GM23338 (cell line): ENCODE results near the gene MCFD2. TPM values are rescaled to one million over a fixed set of nuclear protein-coding genes. Genes with fewer than 3 reads are reported as not detected.

Source experiments
- ATAC-seq: fragments of 200-7000 bp; cut with Tn5 transposase; 3 replicates; pipeline ENCODE4 v1.9.1; 2020
- DNase-seq: peaks from one replicate; pipeline ENCODE4 v3.0.0-alpha.2; 2015; ENCODE audit warnings: low spot score
- H2AFZ ChIP-seq: fragments of 200-600 bp; sonication (generic); 2 replicates; pipeline ENCODE4 v1.8.0; 2016; ENCODE audit warnings: antibody characterized with exemption, mild to moderate bottlenecking, moderate library complexity
- H3F3A ChIP-seq: fragments of 200-600 bp; sonication (generic); replicated peaks from 2 replicates; pipeline ENCODE4 v1.8.0; 2017; ENCODE audit warnings: antibody characterized with exemption, mixed run types, low read depth
- H3K27ac ChIP-seq: fragments of 200-600 bp; sonication (generic); 2 replicates; pipeline ENCODE4 v1.6.1; 2016; ENCODE audit warnings: low read depth
- H3K27me3 ChIP-seq: fragments of 200-600 bp; sonication (generic); 2 replicates; pipeline ENCODE4 v1.8.0; 2016; ENCODE audit warnings: mild to moderate bottlenecking, mixed run types, moderate library complexity; ENCODE audit not compliant: insufficient read depth
- H3K36me3 ChIP-seq: fragments of 200-600 bp; sonication (generic); 2 replicates; pipeline ENCODE4 v1.8.0; 2016; ENCODE audit warnings: mild to moderate bottlenecking; ENCODE audit not compliant: insufficient read depth
- H3K4me1 ChIP-seq: fragments of 200-600 bp; sonication (generic); 2 replicates; pipeline ENCODE4 v1.8.0; 2016; ENCODE audit warnings: mild to moderate bottlenecking, moderate library complexity; ENCODE audit not compliant: insufficient read depth
- H3K4me2 ChIP-seq: fragments of 200-600 bp; sonication (generic); 2 replicates; pipeline ENCODE4 v1.7.1; 2017; ENCODE audit warnings: mixed run types
- H3K4me3 ChIP-seq: fragments of 200-600 bp; sonication (generic); 2 replicates; pipeline ENCODE4 v1.6.1; 2016; ENCODE audit warnings: mixed run types
- H3K79me2 ChIP-seq: fragments of 200-600 bp; sonication (generic); replicated peaks from 2 replicates; pipeline ENCODE4 v1.8.0; 2017; ENCODE audit warnings: mild to moderate bottlenecking; ENCODE audit not compliant: insufficient read depth
- H3K9me2 ChIP-seq: fragments of 200-600 bp; sonication (generic); 2 replicates; pipeline ENCODE4 v1.8.0; 2017; ENCODE audit not compliant: insufficient read depth
- H4K20me1 ChIP-seq: fragments of 200-600 bp; sonication (generic); replicated peaks from 2 replicates; pipeline ENCODE4 v1.8.0; 2017; ENCODE audit warnings: mild to moderate bottlenecking; ENCODE audit not compliant: insufficient read depth
- H3K27ac Mint-ChIP-seq: 2 replicates; pipeline ENCODE4 v1.8.0; 2020; ENCODE audit warnings: inconsistent platforms, mild to moderate bottlenecking, moderate library complexity, mixed read lengths
- H3K27me3 Mint-ChIP-seq: 3 replicates; pipeline ENCODE4 v1.8.0; 2022; ENCODE audit warnings: low read depth, mild to moderate bottlenecking, moderate library complexity, mixed read lengths, inconsistent platforms; ENCODE audit not compliant: insufficient read depth, poor library complexity
- H3K36me3 Mint-ChIP-seq: 3 replicates; pipeline ENCODE4 v1.8.0; 2021; ENCODE audit warnings: low read depth, mild to moderate bottlenecking, inconsistent platforms, moderate library complexity, mixed read lengths
- H3K4me1 Mint-ChIP-seq: 3 replicates; pipeline ENCODE4 v1.8.0; 2020; ENCODE audit warnings: mild to moderate bottlenecking, inconsistent platforms, mixed read lengths
- H3K4me3 Mint-ChIP-seq: 3 replicates; pipeline ENCODE4 v1.8.0; 2021; ENCODE audit warnings: moderate library complexity, mild to moderate bottlenecking, inconsistent platforms, mixed read lengths
- H3K9me3 Mint-ChIP-seq: 3 replicates; pipeline ENCODE4 v1.8.0; 2020; ENCODE audit warnings: moderate library complexity, mild to moderate bottlenecking, inconsistent platforms, mixed read lengths
- CTCF ChIP-seq, 2 experiments: fragments of 200-600 bp in 1 of 2; sonication (generic) in 1 of 2; conservative IDR thresholded peaks; 2 replicates each; pipeline versions ENCODE4 v1.5.1 to v1.6.1; 2016 to 2017; ENCODE audit warnings: antibody characterized with exemption in 2 of 2, low read depth in 2 of 2, mild to moderate bottlenecking in 2 of 2, moderate library complexity in 1 of 2
- EZH2 ChIP-seq: fragments of 200-600 bp; sonication (generic); IDR thresholded peaks from one replicate; pipeline ENCODE4 v1.8.0; 2017; ENCODE audit warnings: antibody characterized with exemption, mild to moderate bottlenecking, low read depth; ENCODE audit not compliant: unreplicated experiment
- EZH2phosphoT487 ChIP-seq: fragments of 200-600 bp; sonication (generic); IDR thresholded peaks from one replicate; pipeline ENCODE4 v1.8.1; 2018; ENCODE audit warnings: antibody characterized with exemption; ENCODE audit not compliant: unreplicated experiment
- JUNB ChIP-seq: IDR thresholded peaks from one replicate; pipeline ENCODE4 v1.6.1; 2016; ENCODE audit warnings: antibody characterized with exemption; ENCODE audit not compliant: unreplicated experiment
- NANOG ChIP-seq: IDR thresholded peaks from 2 replicates; pipeline ENCODE4 v1.6.1; 2016; ENCODE audit warnings: antibody characterized with exemption, borderline replicate concordance
- POLR2AphosphoS5 ChIP-seq: IDR thresholded peaks from 2 replicates; pipeline ENCODE4 v1.6.1; 2016; ENCODE audit warnings: antibody characterized with exemption, low read depth
- REST ChIP-seq: IDR thresholded peaks from one replicate; pipeline ENCODE4 v1.6.1; 2018; ENCODE audit warnings: antibody characterized with exemption; ENCODE audit not compliant: unreplicated experiment
- ZNF114 ChIP-seq: fragments of 250-450 bp; sonication (Bioruptor Pico); IDR thresholded peaks from 2 replicates; pipeline ENCODE4 v1.5.0; 2020; ENCODE audit warnings: mild to moderate bottlenecking, moderate library complexity
- ZNF331 ChIP-seq: fragments of 250-450 bp; sonication (Bioruptor Pico); IDR thresholded peaks from 2 replicates; pipeline ENCODE4 v1.5.0; 2020; ENCODE audit warnings: low read depth, mild to moderate bottlenecking, moderate library complexity
- ZNF462 ChIP-seq: fragments of 250-450 bp; sonication (Bioruptor Pico); IDR thresholded peaks from 2 replicates; pipeline ENCODE4 v1.5.0; 2020; ENCODE audit warnings: mild to moderate bottlenecking, moderate library complexity
- polyA plus RNA-seq: library from polyadenylated mRNA; unstranded; fragments of >200 nt; fragmentation: Nextera tagmentation; extraction: Ambion mirVana; gene quantifications from 2 replicates; pipeline ENCODE4 v1.2.1, GENCODE V29; 2016
- total RNA-seq: library from RNA; depleted of rRNA; stranded (reverse); fragments of >200 nt; shearing (Covaris generic); gene quantifications from 2 replicates; pipeline ENCODE4 v1.2.3, GENCODE V29; 2014

Gene MCFD2
- total and polyA plus RNA-seq, 2 experiments from 2014 or later, result 55.1 to 91.9 TPM

DNA sequence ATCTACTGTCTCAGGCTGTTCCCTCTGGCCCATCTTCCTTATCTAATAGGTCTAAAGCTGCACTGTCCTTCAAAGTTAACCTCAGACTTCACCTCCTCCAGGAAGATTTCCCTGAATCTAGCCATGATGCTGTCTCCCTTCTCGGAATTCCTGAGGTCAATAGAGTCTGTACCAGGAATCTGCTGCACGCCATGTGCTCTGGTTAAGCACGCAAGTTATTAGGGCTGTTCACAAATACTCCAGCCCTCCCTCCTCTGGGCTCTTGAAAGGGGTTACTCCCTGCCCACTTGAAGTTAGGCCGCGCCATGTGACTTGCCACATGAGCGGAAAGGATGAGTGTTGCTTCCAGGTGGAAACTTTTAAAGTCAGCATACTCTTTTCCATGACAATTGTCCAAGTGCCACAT is 43.6 kb downstream of the MCFD2 start:
- ATAC-seq, result no peak
- 0 out of 2 replicates have a peak, but pooled peaks cover 8% of the 10 kb centered on the region for H3K9me2 ChIP-seq
- TF ChIP-seq EZH2 (no peak), CTCF (conservative IDR thresholded peaks at IDR 0.05; ENCODE audit: low read depth in 2 of 2) (no peak), ZNF114 (CRISPR knock-in tag) (no peak), ZNF462 (CRISPR knock-in tag) (no peak), ZNF331 (CRISPR knock-in tag) (no peak), EZH2phosphoT487 (no peak), POLR2AphosphoS5 (no peak), NANOG (no peak), REST (no peak), JUNB (no peak)
- Mint-ChIP-seq H3K27me3 (peaks cover 3% of the 10 kb centered on the region), H3K4me3 (no peak overlapping the region), H3K27ac (no peak overlapping the region), H3K36me3 (no peaks in the 10 kb centered on the region; the same call in 2 of the 3 replicates), H3K4me1 (0 out of 3 replicates have a peak, but pooled peaks cover 6% of the 10 kb centered on the region), H3K9me3 (no peaks in the 10 kb centered on the region; the same call in 2 of the 3 replicates)
- no peaks in the 10 kb centered on the region for H3K36me3 ChIP-seq
- no peaks in the 10 kb centered on the region for H3K79me2 ChIP-seq
- no peaks in the 10 kb centered on the region for H3K27me3 ChIP-seq
- DNase-seq, result no peak
- H3K4me3 ChIP-seq, result no peak overlapping the region
- no peaks in the 10 kb centered on the region for H4K20me1 ChIP-seq
- H3K4me1 ChIP-seq, result no peaks in the 10 kb centered on the region
- H3F3A ChIP-seq, result no peaks in the 10 kb centered on the region
- no peak overlapping the region for H3K4me2 ChIP-seq
- H2AFZ ChIP-seq, result no peak overlapping the region
- H3K27ac ChIP-seq, result no peak overlapping the region
